SU-DHL-6 (cell line): ENCODE results near the gene MRPS6.

Source experiments
- H2AFZ ChIP-seq: fragments of 200-600 bp; sonication (generic); 2 replicates; pipeline ENCODE4 v1.6.1; 2014; ENCODE audit warnings: low read depth, mild to moderate bottlenecking, moderate library complexity, mixed read lengths, antibody characterized with exemption, low read length; ENCODE audit not compliant: severe bottlenecking
- H3F3A ChIP-seq: fragments of 200-600 bp; shearing (Covaris generic); 2 replicates; pipeline ENCODE4 v1.6.0; 2016; ENCODE audit warnings: antibody characterized with exemption, mild to moderate bottlenecking; ENCODE audit not compliant: insufficient read depth
- H3K27ac ChIP-seq: fragments of 200-600 bp; sonication (generic); 2 replicates; pipeline ENCODE4 v1.5.1; 2016; ENCODE audit warnings: low read depth, mild to moderate bottlenecking, low read length, moderate library complexity, mixed read lengths
- H3K27me3 ChIP-seq: fragments of 200-600 bp; sonication (generic), shearing (Covaris generic); 2 replicates; pipeline ENCODE4 v1.6.0; 2014; ENCODE audit warnings: mild to moderate bottlenecking, low read length
- H3K36me3 ChIP-seq: fragments of 200-600 bp; sonication (generic); 2 replicates; pipeline ENCODE4 v1.6.1; 2014; ENCODE audit warnings: mild to moderate bottlenecking, low read length, mixed read lengths
- H3K4me2 ChIP-seq: fragments of 300-600, 200-600 bp; shearing (Covaris generic), sonication (generic); 2 replicates; pipeline ENCODE4 v1.6.0; 2014; ENCODE audit warnings: low read length, low read depth, mild to moderate bottlenecking; ENCODE audit not compliant: poor library complexity, severe bottlenecking
- H3K4me3 ChIP-seq: fragments of 200-600 bp; sonication (generic); 2 replicates; pipeline ENCODE4 v1.5.1; 2014; ENCODE audit warnings: antibody characterized with exemption, low read length, mild to moderate bottlenecking, mixed read lengths; ENCODE audit not compliant: insufficient read depth, poor library complexity, severe bottlenecking
- H3K79me2 ChIP-seq: fragments of 200-600 bp; sonication (generic); 2 replicates; pipeline ENCODE4 v1.6.1; 2014; ENCODE audit warnings: mild to moderate bottlenecking, low read length, moderate library complexity; ENCODE audit not compliant: insufficient read depth
- H3K9ac ChIP-seq: fragments of 200-600 bp; sonication (generic); 2 replicates; pipeline ENCODE4 v1.7.0; 2014; ENCODE audit warnings: mild to moderate bottlenecking, low read length
- H3K9me2 ChIP-seq: fragments of 200-600 bp; sonication (generic); replicated peaks from 2 replicates; pipeline ENCODE4 v1.6.1; 2014; ENCODE audit warnings: low read length; ENCODE audit not compliant: insufficient read depth
- H3K9me3 ChIP-seq: fragments of 200-600 bp; sonication (generic); 2 replicates; pipeline ENCODE4 v1.6.1; 2014; ENCODE audit warnings: low read length, mixed read lengths; ENCODE audit not compliant: insufficient read depth
- H4K20me1 ChIP-seq: fragments of 200-600 bp; sonication (generic); 2 replicates; pipeline ENCODE4 v1.6.1; 2014; ENCODE audit warnings: low read depth, mild to moderate bottlenecking, antibody characterized with exemption, low read length, moderate library complexity, mixed read lengths
- CTCF ChIP-seq: fragments of 200-600 bp; sonication (generic); IDR thresholded peaks from one replicate; pipeline ENCODE4 v1.5.1; 2017; ENCODE audit warnings: antibody characterized with exemption, mild to moderate bottlenecking, low read length, moderate library complexity; ENCODE audit not compliant: insufficient read depth, poor library complexity, severe bottlenecking
- EZH2phosphoT487 ChIP-seq: fragments of 200-600 bp; sonication (generic), shearing (Covaris generic); conservative IDR thresholded peaks from 2 replicates; pipeline ENCODE4 v1.6.1; 2018; ENCODE audit warnings: mild to moderate bottlenecking, antibody characterized with exemption, low read length, moderate library complexity, mixed read lengths

Gene MRPS6

GRCh38 chr21:34148419-34148804, 75.0 kb downstream of the MRPS6 start:
- H3K36me3 ChIP-seq: no peaks in the 10 kb centered on the region
- no peaks in the 10 kb centered on the region for H3K9me2 ChIP-seq
- no peaks in the 10 kb centered on the region for H3F3A ChIP-seq
- no peaks in the 10 kb centered on the region for H4K20me1 ChIP-seq
- no peak overlapping the region for H3K4me3 ChIP-seq
- H3K27ac ChIP-seq: no peak overlapping the region
- no peaks in the 10 kb centered on the region for H3K79me2 ChIP-seq
- no peak for TF ChIP-seq EZH2phosphoT487
- TF ChIP-seq CTCF: no peak
- no peaks in the 10 kb centered on the region for H3K27me3 ChIP-seq
- H3K9me3 ChIP-seq: no peaks in the 10 kb centered on the region
- no peak overlapping the region for H3K4me2 ChIP-seq
- no peak overlapping the region for H3K9ac ChIP-seq
- no peak overlapping the region for H2AFZ ChIP-seq

- Histone ChIP-seq H3K36me3 (no peaks in the 10 kb centered on the region), H3K4me3 (no peak overlapping the region), H3K4me2 (no peak overlapping the region), H3K9ac (no peak overlapping the region), H3K27ac (no peak overlapping the region), H3F3A (no peaks in the 10 kb centered on the region), H2AFZ (no peak overlapping the region), H3K79me2 (no peaks in the 10 kb centered on the region), H4K20me1 (no peaks in the 10 kb centered on the region), H3K27me3 (no peaks in the 10 kb centered on the region), H3K9me3 (no peaks in the 10 kb centered on the region), H3K9me2 (no peaks in the 10 kb centered on the region)
- TF ChIP-seq EZH2phosphoT487 (no peak), CTCF (no peak)
These were observed 75.6 kb downstream of the MRPS6 start for GRCh38 chr21:34148826-34149558.

GRCh38 chr21:34152500-34152899, 79.1 kb downstream of the MRPS6 start:
- H2AFZ ChIP-seq: no peak overlapping the region
- TF ChIP-seq CTCF (no peak), EZH2phosphoT487 (no peak)

More at GRCh38 chr21:34152500-34152899, 79.1 kb downstream of the MRPS6 start:
- Histone ChIP-seq H3K9ac (no peak overlapping the region), H3K27me3 (no peaks in the 10 kb centered on the region), H3K9me3 (no peaks in the 10 kb centered on the region), H4K20me1 (no peaks in the 10 kb centered on the region), H3K4me3 (no peak overlapping the region), H3F3A (no peaks in the 10 kb centered on the region), H3K79me2 (no peaks in the 10 kb centered on the region), H3K4me2 (no peak overlapping the region), H3K9me2 (no peaks in the 10 kb centered on the region), H3K36me3 (no peaks in the 10 kb centered on the region), H3K27ac (no peak overlapping the region)
